SU-DHL-6 (cell line): ENCODE measurements around the gene SMAD7.

Source experiments
- H2AFZ ChIP-seq: fragments of 200-600 bp; sonication (generic); 2 replicates; pipeline ENCODE4 v1.6.1; 2014; ENCODE audit warnings: low read depth, mild to moderate bottlenecking, moderate library complexity, mixed read lengths, antibody characterized with exemption, low read length; ENCODE audit not compliant: severe bottlenecking
- H3F3A ChIP-seq: fragments of 200-600 bp; shearing (Covaris generic); 2 replicates; pipeline ENCODE4 v1.6.0; 2016; ENCODE audit warnings: antibody characterized with exemption, mild to moderate bottlenecking; ENCODE audit not compliant: insufficient read depth
- H3K27ac ChIP-seq: fragments of 200-600 bp; sonication (generic); 2 replicates; pipeline ENCODE4 v1.5.1; 2016; ENCODE audit warnings: low read depth, mild to moderate bottlenecking, low read length, moderate library complexity, mixed read lengths
- H3K27me3 ChIP-seq: fragments of 200-600 bp; sonication (generic), shearing (Covaris generic); 2 replicates; pipeline ENCODE4 v1.6.0; 2014; ENCODE audit warnings: mild to moderate bottlenecking, low read length
- H3K36me3 ChIP-seq: fragments of 200-600 bp; sonication (generic); 2 replicates; pipeline ENCODE4 v1.6.1; 2014; ENCODE audit warnings: mild to moderate bottlenecking, low read length, mixed read lengths
- H3K4me2 ChIP-seq: fragments of 300-600, 200-600 bp; shearing (Covaris generic), sonication (generic); 2 replicates; pipeline ENCODE4 v1.6.0; 2014; ENCODE audit warnings: low read length, low read depth, mild to moderate bottlenecking; ENCODE audit not compliant: poor library complexity, severe bottlenecking
- H3K4me3 ChIP-seq: fragments of 200-600 bp; sonication (generic); 2 replicates; pipeline ENCODE4 v1.5.1; 2014; ENCODE audit warnings: antibody characterized with exemption, low read length, mild to moderate bottlenecking, mixed read lengths; ENCODE audit not compliant: insufficient read depth, poor library complexity, severe bottlenecking
- H3K79me2 ChIP-seq: fragments of 200-600 bp; sonication (generic); 2 replicates; pipeline ENCODE4 v1.6.1; 2014; ENCODE audit warnings: mild to moderate bottlenecking, low read length, moderate library complexity; ENCODE audit not compliant: insufficient read depth
- H3K9ac ChIP-seq: fragments of 200-600 bp; sonication (generic); 2 replicates; pipeline ENCODE4 v1.7.0; 2014; ENCODE audit warnings: mild to moderate bottlenecking, low read length
- H3K9me2 ChIP-seq: fragments of 200-600 bp; sonication (generic); replicated peaks from 2 replicates; pipeline ENCODE4 v1.6.1; 2014; ENCODE audit warnings: low read length; ENCODE audit not compliant: insufficient read depth
- H3K9me3 ChIP-seq: fragments of 200-600 bp; sonication (generic); 2 replicates; pipeline ENCODE4 v1.6.1; 2014; ENCODE audit warnings: low read length, mixed read lengths; ENCODE audit not compliant: insufficient read depth
- H4K20me1 ChIP-seq: fragments of 200-600 bp; sonication (generic); 2 replicates; pipeline ENCODE4 v1.6.1; 2014; ENCODE audit warnings: low read depth, mild to moderate bottlenecking, antibody characterized with exemption, low read length, moderate library complexity, mixed read lengths
- EZH2phosphoT487 ChIP-seq: fragments of 200-600 bp; sonication (generic), shearing (Covaris generic); conservative IDR thresholded peaks from 2 replicates; pipeline ENCODE4 v1.6.1; 2018; ENCODE audit warnings: mild to moderate bottlenecking, antibody characterized with exemption, low read length, moderate library complexity, mixed read lengths
- TF ChIP-seq, protein P1 (sequence below): fragments of 200-600 bp; sonication (generic); IDR thresholded peaks from one replicate; pipeline ENCODE4 v1.5.1; 2017; ENCODE audit warnings: antibody characterized with exemption, mild to moderate bottlenecking, low read length, moderate library complexity; ENCODE audit not compliant: insufficient read depth, poor library complexity, severe bottlenecking

Gene SMAD7

DNA sequence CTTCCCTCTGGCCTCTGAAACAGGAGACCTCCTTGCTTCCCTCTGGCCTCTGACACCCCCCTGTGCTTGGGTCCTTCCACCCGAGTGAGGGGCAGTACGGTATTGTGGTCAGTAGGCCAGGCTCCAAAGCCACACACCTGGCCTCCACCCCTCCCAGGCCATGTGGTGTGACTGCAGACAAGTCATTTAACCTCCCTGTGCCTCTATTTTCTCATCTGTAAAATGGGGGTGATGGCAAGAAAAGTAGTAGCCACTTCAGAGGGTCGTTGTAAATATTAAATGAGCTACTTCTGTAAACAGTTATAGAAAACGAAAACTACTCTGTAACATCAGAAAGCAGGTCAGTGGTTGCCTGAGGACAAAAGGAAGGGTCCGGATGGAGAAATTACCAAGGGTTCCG is 74.2 kb downstream of the SMAD7 start:
- H3K4me2 ChIP-seq = no peak overlapping the region
- H3K9me2 ChIP-seq = no peaks in the 10 kb centered on the region
- no peaks in the 10 kb centered on the region for H3K27me3 ChIP-seq
- H3K27ac ChIP-seq = no peak overlapping the region
- no peak overlapping the region for H2AFZ ChIP-seq
- H3F3A ChIP-seq = no peaks in the 10 kb centered on the region
- no peaks in the 10 kb centered on the region for H4K20me1 ChIP-seq
- H3K36me3 ChIP-seq = no peaks in the 10 kb centered on the region
- TF ChIP-seq, protein P1, sequence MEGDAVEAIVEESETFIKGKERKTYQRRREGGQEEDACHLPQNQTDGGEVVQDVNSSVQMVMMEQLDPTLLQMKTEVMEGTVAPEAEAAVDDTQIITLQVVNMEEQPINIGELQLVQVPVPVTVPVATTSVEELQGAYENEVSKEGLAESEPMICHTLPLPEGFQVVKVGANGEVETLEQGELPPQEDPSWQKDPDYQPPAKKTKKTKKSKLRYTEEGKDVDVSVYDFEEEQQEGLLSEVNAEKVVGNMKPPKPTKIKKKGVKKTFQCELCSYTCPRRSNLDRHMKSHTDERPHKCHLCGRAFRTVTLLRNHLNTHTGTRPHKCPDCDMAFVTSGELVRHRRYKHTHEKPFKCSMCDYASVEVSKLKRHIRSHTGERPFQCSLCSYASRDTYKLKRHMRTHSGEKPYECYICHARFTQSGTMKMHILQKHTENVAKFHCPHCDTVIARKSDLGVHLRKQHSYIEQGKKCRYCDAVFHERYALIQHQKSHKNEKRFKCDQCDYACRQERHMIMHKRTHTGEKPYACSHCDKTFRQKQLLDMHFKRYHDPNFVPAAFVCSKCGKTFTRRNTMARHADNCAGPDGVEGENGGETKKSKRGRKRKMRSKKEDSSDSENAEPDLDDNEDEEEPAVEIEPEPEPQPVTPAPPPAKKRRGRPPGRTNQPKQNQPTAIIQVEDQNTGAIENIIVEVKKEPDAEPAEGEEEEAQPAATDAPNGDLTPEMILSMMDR = no peak
- TF ChIP-seq EZH2phosphoT487 = no peak
- H3K79me2 ChIP-seq = no peaks in the 10 kb centered on the region
- H3K9me3 ChIP-seq = no peaks in the 10 kb centered on the region
- no peak overlapping the region for H3K4me3 ChIP-seq
- H3K9ac ChIP-seq = no peak overlapping the region

DNA sequence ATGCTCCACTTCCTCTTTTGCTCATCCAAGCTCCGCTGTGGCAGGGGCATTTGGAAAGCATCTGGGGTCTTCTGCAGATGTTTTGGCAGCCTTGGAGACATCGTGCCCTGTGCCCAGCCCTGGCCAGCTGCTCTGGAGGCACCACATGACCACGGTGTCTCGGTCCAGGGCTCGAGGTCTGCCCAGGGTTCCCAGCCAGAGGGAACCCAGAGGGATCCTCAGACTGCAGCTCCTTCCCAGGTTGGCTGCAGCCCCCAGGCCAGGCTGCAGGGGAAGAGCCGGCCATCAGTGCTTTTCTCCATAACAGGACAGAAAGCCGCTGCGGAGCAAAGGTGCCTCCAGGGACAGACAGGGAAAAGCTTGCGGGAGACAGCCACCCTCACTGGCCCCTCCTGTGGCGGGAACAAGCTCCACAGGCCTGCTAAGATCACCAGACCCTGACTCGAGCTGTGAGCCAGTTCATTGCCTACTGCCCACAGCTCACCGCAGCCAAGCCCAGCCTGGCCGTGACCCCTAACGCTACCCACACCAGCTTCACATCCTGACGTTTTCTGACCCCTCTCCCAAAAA is 74.7 kb downstream of the SMAD7 start:
- Histone ChIP-seq H3K9me2 (no peaks in the 10 kb centered on the region), H3K36me3 (no peaks in the 10 kb centered on the region), H3K27ac (no peak overlapping the region), H2AFZ (no peak overlapping the region), H3K4me2 (no peak overlapping the region), H3K79me2 (no peaks in the 10 kb centered on the region), H3K9me3 (no peaks in the 10 kb centered on the region), H3K9ac (no peak overlapping the region), H4K20me1 (no peaks in the 10 kb centered on the region), H3K27me3 (no peaks in the 10 kb centered on the region), H3F3A (no peaks in the 10 kb centered on the region), H3K4me3 (no peak overlapping the region)
- no peak for TF ChIP-seq EZH2phosphoT487
- TF ChIP-seq, protein P1 = no peak

DNA sequence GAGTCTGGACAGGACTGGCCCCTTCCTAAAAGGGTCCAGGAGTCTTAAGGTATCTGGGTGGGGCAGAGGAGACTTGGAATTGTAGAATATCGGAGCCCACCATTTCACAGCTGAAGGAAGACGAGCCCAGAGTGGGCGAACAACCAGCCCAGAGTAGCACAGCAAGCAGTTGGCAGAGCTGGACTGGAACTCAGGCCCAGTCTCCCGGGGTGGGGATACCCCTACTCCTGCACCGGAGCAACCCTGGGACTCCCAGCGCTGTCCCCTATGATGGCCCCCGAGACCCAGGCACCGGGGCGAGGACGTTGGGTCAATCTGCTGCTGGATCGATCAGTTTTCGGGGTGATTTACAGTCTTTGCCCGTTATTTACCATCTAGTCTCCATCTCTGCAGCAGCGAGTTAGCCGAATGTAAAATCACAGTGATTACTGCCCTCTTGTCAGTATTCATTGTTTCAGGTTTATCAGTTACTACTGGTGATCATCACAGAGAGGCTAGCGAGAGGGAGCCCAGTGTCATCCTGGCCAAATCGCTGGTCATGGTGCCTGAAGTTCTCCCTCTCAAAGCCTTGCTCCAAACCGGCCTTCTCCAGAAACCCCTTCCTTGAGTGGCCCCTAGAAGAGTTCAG is 75.3 kb downstream of the SMAD7 start:
- Histone ChIP-seq H3K9ac (no peak overlapping the region), H3K4me2 (no peak overlapping the region), H3K4me3 (no peak overlapping the region), H4K20me1 (no peaks in the 10 kb centered on the region), H2AFZ (no peak overlapping the region), H3K36me3 (no peaks in the 10 kb centered on the region), H3K27ac (no peak overlapping the region), H3K27me3 (no peaks in the 10 kb centered on the region), H3K79me2 (no peaks in the 10 kb centered on the region), H3F3A (no peaks in the 10 kb centered on the region), H3K9me3 (no peaks in the 10 kb centered on the region), H3K9me2 (no peaks in the 10 kb centered on the region)
- TF ChIP-seq EZH2phosphoT487 = no peak
- TF ChIP-seq, protein P1 = no peak
